Vagina (tissue), 2 donors: ENCODE measurements around the gene MAML3.

Experiments used
- CTCF ChIP-seq, 3 experiments: fragments of 450-650 bp in 2 of 3; fragments of 200-600 bp in 1 of 3; sonication (generic) in 1 of 3; IDR thresholded peaks; one replicate each; pipeline ENCODE4 v1.5.1; 2017 to 2019; ENCODE audit warnings: antibody characterized with exemption in 3 of 3, mild to moderate bottlenecking in 2 of 3, moderate library complexity in 2 of 3
- POLR2A ChIP-seq, 2 donors: fragments of 450-650 bp; IDR thresholded peaks; one replicate each; pipeline ENCODE4 v1.6.1; 2017; ENCODE audit warnings: antibody characterized with exemption in 2 of 2, mild to moderate bottlenecking in 2 of 2, moderate library complexity in 2 of 2
- POLR2AphosphoS5 ChIP-seq, 2 donors: sonication (generic); formaldehyde crosslinking; IDR thresholded peaks; one replicate each; pipeline ENCODE4 v1.9.0; 2017; ENCODE audit warnings: antibody characterized with exemption in 2 of 2, mild to moderate bottlenecking in 2 of 2, low read depth in 1 of 2; ENCODE audit not compliant: insufficient read depth in 1 of 2

GRCh38 chr4:140162596-140162995 lies 8.6 kb upstream of the MAML3 start:
- no peak for TF ChIP-seq CTCF (IDR thresholded peaks at IDR 0.05)
- TF ChIP-seq POLR2AphosphoS5 (IDR thresholded peaks at IDR 0.05; ENCODE audit: insufficient read depth in 1 of 2, low read depth in 1 of 2), result no peak
- no peak for TF ChIP-seq POLR2A (IDR thresholded peaks at IDR 0.05)
